DND-41 (cell line): Measurements from ENCODE around the gene INKA1.

Experiments used
- ATAC-seq: fragments of 200-7000 bp; cut with Tn5 transposase; 3 replicates; pipeline ENCODE4 v1.9.1; 2021; ENCODE audit warnings: low read depth; ENCODE audit not compliant: insufficient read depth
- DNase-seq: peaks from one replicate; pipeline ENCODE4 v3.0.0-alpha.2; 2020
- H2AFZ ChIP-seq: 2 replicates; pipeline ENCODE4 v1.6.0; 2012; ENCODE audit warnings: low read depth, low read length
- H3K27ac ChIP-seq: 2 replicates; pipeline ENCODE4 v1.5.1; 2012; ENCODE audit warnings: low read length, inconsistent platforms
- H3K27me3 ChIP-seq: fragments of 200-600 bp; sonication (generic); 2 replicates; pipeline ENCODE4 v1.6.0; 2012; ENCODE audit warnings: low read length, mild to moderate bottlenecking, inconsistent platforms; ENCODE audit not compliant: insufficient read depth, poor library complexity
- H3K36me3 ChIP-seq: 2 replicates; pipeline ENCODE4 v1.5.1; 2012; ENCODE audit warnings: low read length, inconsistent platforms; ENCODE audit not compliant: insufficient read depth
- H3K4me1 ChIP-seq: 2 replicates; pipeline ENCODE4 v1.5.1; 2012; ENCODE audit warnings: mild to moderate bottlenecking, low read length; ENCODE audit not compliant: insufficient read depth
- H3K4me2 ChIP-seq: 2 replicates; pipeline ENCODE4 v1.6.0; 2012; ENCODE audit warnings: mild to moderate bottlenecking, moderate library complexity, low read length, inconsistent platforms; ENCODE audit not compliant: insufficient read depth
- H3K4me3 ChIP-seq, 2 experiments: fragments of 200-600 bp in 1 of 2; shearing (Covaris generic) in 1 of 2; 2 replicates each; pipeline ENCODE4 v1.5.1; 2012 to 2016; ENCODE audit warnings: inconsistent platforms in 2 of 2, low read length in 2 of 2, mild to moderate bottlenecking in 2 of 2, low read depth in 1 of 2, moderate library complexity in 1 of 2
- H3K79me2 ChIP-seq: 2 replicates; pipeline ENCODE4 v1.6.0; 2012; ENCODE audit warnings: low read length, inconsistent platforms; ENCODE audit not compliant: insufficient read depth
- H3K9ac ChIP-seq: 2 replicates; pipeline ENCODE4 v1.6.0; 2012; ENCODE audit warnings: low read depth, mild to moderate bottlenecking, inconsistent platforms, low read length, moderate library complexity
- H3K9me3 ChIP-seq: 2 replicates; pipeline ENCODE4 v1.5.1; 2012; ENCODE audit warnings: low read length, moderate library complexity, mild to moderate bottlenecking, inconsistent platforms; ENCODE audit not compliant: insufficient read depth, severe bottlenecking
- H4K20me1 ChIP-seq: 2 replicates; pipeline ENCODE4 v1.6.0; 2012; ENCODE audit warnings: low read length; ENCODE audit not compliant: insufficient read depth
- EZH2 ChIP-seq: IDR thresholded peaks from 3 replicates; pipeline ENCODE4 v1.6.1; 2012; ENCODE audit warnings: borderline replicate concordance, low read depth, mild to moderate bottlenecking, moderate library complexity, low read length, inconsistent platforms; ENCODE audit not compliant: severe bottlenecking
- TF ChIP-seq, protein P1 (sequence below): IDR thresholded peaks from 2 replicates; pipeline ENCODE4 v1.5.1; 2012; ENCODE audit warnings: borderline replicate concordance, low read length, moderate library complexity, mild to moderate bottlenecking; ENCODE audit not compliant: poor library complexity, severe bottlenecking; ENCODE audit errors: extremely low read depth

Gene INKA1

DNA sequence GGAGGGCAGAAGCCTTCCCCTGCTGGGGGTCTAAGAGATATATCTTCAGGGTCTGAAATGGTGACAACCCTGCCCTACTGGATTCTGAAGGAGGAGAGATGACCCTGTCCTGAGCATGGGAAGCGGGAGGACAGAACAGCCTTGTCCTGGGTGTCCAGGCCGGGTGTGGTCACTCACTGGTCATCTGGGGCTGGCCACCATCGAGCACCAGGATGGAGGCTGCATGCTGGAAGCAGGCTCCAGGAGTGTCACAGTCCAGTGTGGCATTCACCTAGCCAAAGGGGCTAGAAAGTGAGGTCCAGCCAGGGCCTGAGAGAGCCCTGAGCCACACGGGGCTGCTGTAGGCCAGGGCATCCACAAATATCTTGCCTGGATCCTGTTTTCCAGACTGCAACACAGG lies 8.6 kb upstream of the INKA1 start:
- DNase-seq (no peak), ATAC-seq (no peak)
- Histone ChIP-seq H2AFZ (no peak overlapping the region), H3K36me3 (no peaks in the 10 kb centered on the region), H3K9ac (no peak overlapping the region), H4K20me1 (0 out of 2 replicates have a peak, but pooled peaks cover 2% of the 10 kb centered on the region), H3K9me3 (no peaks in the 10 kb centered on the region), H3K4me1 (peaks cover 4% of the 10 kb centered on the region; the same call in 1 of the 2 replicates), H3K4me2 (no peak overlapping the region), H3K27ac (no peak overlapping the region), H3K27me3 (no peaks in the 10 kb centered on the region), H3K79me2 (no peaks in the 10 kb centered on the region), H3K4me3 (no peak overlapping the region)
- TF ChIP-seq, protein P1, sequence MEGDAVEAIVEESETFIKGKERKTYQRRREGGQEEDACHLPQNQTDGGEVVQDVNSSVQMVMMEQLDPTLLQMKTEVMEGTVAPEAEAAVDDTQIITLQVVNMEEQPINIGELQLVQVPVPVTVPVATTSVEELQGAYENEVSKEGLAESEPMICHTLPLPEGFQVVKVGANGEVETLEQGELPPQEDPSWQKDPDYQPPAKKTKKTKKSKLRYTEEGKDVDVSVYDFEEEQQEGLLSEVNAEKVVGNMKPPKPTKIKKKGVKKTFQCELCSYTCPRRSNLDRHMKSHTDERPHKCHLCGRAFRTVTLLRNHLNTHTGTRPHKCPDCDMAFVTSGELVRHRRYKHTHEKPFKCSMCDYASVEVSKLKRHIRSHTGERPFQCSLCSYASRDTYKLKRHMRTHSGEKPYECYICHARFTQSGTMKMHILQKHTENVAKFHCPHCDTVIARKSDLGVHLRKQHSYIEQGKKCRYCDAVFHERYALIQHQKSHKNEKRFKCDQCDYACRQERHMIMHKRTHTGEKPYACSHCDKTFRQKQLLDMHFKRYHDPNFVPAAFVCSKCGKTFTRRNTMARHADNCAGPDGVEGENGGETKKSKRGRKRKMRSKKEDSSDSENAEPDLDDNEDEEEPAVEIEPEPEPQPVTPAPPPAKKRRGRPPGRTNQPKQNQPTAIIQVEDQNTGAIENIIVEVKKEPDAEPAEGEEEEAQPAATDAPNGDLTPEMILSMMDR = no peak
- no peak for TF ChIP-seq EZH2

DNA sequence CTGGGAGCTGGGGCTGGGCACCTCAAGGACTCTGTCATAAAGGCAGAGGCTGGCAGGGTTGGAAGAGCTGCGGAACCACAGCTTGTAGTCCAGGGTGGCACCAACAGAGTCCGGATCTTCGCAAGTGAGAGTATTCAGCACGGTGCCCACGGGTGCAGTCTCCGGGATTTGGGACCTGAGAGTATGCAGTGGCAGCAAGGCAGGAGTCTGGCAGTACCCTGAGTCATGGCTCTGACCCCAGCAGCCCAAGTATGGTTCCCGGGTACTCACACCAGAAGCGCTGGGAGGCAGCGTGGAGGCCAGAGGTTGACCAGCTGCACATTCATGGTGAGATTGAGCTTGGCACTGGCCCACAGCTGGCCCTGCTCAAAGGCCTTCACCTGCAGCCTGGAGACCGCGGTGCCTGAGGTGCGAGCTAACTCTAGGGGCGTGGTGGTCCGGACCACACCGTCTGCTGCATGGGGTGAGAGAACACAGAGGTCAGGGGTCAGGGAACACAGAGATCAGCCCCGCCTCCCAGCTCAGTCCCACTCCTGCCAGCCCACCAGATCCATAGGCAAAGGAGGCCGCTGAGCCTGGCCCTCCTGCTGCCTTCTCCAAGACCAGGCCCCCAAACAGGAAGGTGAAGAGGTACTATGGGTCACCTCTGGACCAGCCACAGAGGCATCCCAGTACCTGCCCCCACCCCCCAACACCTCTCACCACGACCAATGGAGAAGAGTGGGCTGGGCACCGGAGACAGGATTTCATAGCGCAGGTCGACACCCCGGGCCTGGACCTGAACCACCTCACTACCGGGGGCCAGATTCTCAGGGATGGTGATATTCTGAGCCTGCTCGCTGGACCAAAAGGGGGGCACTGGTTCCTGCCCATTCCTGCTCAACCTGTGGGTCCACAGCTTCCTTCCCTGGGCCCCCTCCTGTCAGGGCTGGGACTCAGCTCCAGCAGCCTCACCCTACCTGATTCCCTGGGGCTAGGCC lies 7.8 kb upstream of the INKA1 start:
- Histone ChIP-seq H3K4me2 (no peak overlapping the region), H3K9ac (no peak overlapping the region), H3K27ac (no peak overlapping the region), H3K27me3 (no peaks in the 10 kb centered on the region), H3K79me2 (no peaks in the 10 kb centered on the region), H3K4me1 (no peaks in the 10 kb centered on the region), H3K36me3 (no peaks in the 10 kb centered on the region), H3K9me3 (no peaks in the 10 kb centered on the region), H2AFZ (no peak overlapping the region), H4K20me1 (0 out of 2 replicates have a peak, but pooled peaks cover 2% of the 10 kb centered on the region), H3K4me3 (no peak overlapping the region)
- ATAC-seq (no peak), DNase-seq (no peak)
- no peak for TF ChIP-seq EZH2
- TF ChIP-seq, protein P1 = no peak

DNA sequence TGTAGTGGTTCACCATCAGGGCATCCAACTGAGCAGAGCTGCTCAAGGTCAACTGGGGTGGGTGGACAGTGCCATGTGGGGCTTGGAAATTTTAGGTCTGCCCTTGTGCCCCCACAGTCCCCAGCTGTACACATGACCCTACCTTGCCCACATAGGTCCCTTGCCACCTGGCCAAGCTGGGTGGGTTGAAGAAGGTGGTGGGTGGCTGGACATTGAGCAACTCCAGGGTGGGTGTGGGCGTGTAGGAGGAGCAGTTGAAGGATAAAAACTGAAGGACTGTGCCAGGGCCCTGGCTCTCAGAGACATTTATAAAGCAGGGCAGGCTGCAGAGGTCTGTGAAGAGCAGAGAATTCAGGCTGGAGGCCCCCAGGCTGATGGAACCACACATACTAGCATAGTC lies 4.0 kb upstream of the INKA1 start:
- Histone ChIP-seq H3K9ac (no peak overlapping the region), H4K20me1 (peaks cover 7% of the 10 kb centered on the region), H3K4me3 (no peak overlapping the region), H3K27me3 (peaks cover 19% of the 10 kb centered on the region), H3K36me3 (no peaks in the 10 kb centered on the region), H3K4me2 (no peak overlapping the region), H3K79me2 (no peaks in the 10 kb centered on the region), H3K9me3 (no peaks in the 10 kb centered on the region), H3K4me1 (peaks cover 17% of the 10 kb centered on the region), H2AFZ (no peak overlapping the region), H3K27ac (no peak overlapping the region)
- no peak for DNase-seq
- ATAC-seq = no peak
- TF ChIP-seq, protein P1 = no peak
- no peak for TF ChIP-seq EZH2
